Ishikawa (cell line): Measurements from ENCODE around the gene TMEM244.
A peak's percentile ranks its signal among the peaks of the same experiment; 100 is the strongest.

ENCODE experiments used
- CEBPB ChIP-seq: IDR thresholded peaks from 2 replicates; pipeline ENCODE4 v1.6.1; 2012
- CREB1 ChIP-seq: IDR thresholded peaks from 2 replicates; pipeline ENCODE4 v1.6.1; 2012; ENCODE audit warnings: low read depth
- EP300 ChIP-seq: IDR thresholded peaks from 2 replicates; pipeline ENCODE4 v1.6.1; 2012; ENCODE audit warnings: borderline replicate concordance
- FOXM1 ChIP-seq: IDR thresholded peaks from 2 replicates; pipeline ENCODE4 v1.6.1; 2012; ENCODE audit warnings: low read depth, borderline replicate concordance
- NFIC ChIP-seq: IDR thresholded peaks from 2 replicates; pipeline ENCODE4 v1.6.1; 2012
- RAD21 ChIP-seq: IDR thresholded peaks from 2 replicates; pipeline ENCODE4 v1.6.1; 2012; ENCODE audit warnings: low read depth
- TAF1 ChIP-seq: IDR thresholded peaks from 2 replicates; pipeline ENCODE4 v1.6.1; 2012; ENCODE audit warnings: low read depth, mild to moderate bottlenecking
- TCF12 ChIP-seq: IDR thresholded peaks from 2 replicates; pipeline ENCODE4 v1.6.1; 2012; ENCODE audit warnings: low read depth
- TEAD4 ChIP-seq: IDR thresholded peaks from 2 replicates; pipeline ENCODE4 v1.6.1; 2012
- YY1 ChIP-seq: IDR thresholded peaks from 2 replicates; pipeline ENCODE4 v1.6.1; 2012; ENCODE audit warnings: low read depth
- ZBTB7A ChIP-seq: IDR thresholded peaks from 2 replicates; pipeline ENCODE4 v1.6.1; 2012; ENCODE audit warnings: low read depth
- TF ChIP-seq, protein P1 (sequence below): IDR thresholded peaks from 2 replicates; pipeline ENCODE4 v1.6.1; 2012
- TF ChIP-seq, protein P2 (sequence below): IDR thresholded peaks from 2 replicates; pipeline ENCODE4 v1.6.1; 2012
- TF ChIP-seq, protein P3 (sequence below): IDR thresholded peaks from 2 replicates; pipeline ENCODE4 v1.6.1; 2012; ENCODE audit warnings: low read depth, mild to moderate bottlenecking

DNA sequence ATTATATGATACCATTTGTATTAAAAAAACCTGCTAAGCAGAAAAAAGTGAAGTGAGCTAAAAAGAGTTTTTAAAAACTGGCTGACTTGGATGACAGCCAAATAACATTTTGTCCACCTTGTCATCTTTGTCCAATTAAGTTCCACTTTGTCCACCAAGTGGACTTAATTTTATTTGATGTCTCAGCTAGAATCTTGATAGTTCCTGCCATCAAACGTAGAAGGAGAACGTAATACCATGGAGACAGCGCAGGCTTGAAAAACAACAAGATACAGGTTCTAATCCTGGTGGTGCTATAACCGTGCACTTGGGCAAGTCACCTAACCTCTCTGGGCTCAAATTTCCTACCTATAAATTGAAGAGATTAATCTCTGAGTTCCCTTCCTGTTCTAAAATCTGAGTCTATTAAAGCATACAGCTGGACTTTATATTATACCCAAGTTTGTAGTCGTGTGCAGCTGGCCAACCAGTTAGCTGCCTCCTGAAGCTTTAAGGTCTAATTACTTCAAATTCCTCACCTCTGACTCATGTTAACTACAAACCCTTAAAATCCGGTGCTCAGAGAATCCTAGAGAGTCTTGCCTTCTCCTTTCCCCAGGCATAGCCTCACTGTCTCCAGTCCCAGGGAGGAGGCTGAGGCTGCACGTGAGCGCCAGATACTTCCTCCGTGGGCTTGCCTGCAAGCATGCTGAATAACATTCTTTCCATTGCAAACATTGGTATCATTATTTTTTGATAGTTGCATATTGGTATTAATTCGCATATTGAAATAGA, 16.8 kb downstream of the TMEM244 start:
- TF ChIP-seq, protein P1, sequence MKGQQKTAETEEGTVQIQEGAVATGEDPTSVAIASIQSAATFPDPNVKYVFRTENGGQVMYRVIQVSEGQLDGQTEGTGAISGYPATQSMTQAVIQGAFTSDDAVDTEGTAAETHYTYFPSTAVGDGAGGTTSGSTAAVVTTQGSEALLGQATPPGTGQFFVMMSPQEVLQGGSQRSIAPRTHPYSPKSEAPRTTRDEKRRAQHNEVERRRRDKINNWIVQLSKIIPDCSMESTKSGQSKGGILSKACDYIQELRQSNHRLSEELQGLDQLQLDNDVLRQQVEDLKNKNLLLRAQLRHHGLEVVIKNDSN, result no peak
- TF ChIP-seq YY1 (no peak), CEBPB (no peak), NFIC (peak; percentile 37; the same call in 1 of the 2 replicates), EP300 (0 out of 2 replicates have a peak, but pooled peaks have one; percentile 23), TCF12 (peak; percentile 45; the same call in 1 of the 2 replicates), CREB1 (no peak), RAD21 (no peak), TAF1 (no peak), FOXM1 (peak; percentile 32; the same call in 1 of the 2 replicates), TEAD4 (no peak), ZBTB7A (no peak)
- TF ChIP-seq, protein P2, sequence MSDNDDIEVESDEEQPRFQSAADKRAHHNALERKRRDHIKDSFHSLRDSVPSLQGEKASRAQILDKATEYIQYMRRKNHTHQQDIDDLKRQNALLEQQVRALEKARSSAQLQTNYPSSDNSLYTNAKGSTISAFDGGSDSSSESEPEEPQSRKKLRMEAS, result no peak
- TF ChIP-seq, protein P3, sequence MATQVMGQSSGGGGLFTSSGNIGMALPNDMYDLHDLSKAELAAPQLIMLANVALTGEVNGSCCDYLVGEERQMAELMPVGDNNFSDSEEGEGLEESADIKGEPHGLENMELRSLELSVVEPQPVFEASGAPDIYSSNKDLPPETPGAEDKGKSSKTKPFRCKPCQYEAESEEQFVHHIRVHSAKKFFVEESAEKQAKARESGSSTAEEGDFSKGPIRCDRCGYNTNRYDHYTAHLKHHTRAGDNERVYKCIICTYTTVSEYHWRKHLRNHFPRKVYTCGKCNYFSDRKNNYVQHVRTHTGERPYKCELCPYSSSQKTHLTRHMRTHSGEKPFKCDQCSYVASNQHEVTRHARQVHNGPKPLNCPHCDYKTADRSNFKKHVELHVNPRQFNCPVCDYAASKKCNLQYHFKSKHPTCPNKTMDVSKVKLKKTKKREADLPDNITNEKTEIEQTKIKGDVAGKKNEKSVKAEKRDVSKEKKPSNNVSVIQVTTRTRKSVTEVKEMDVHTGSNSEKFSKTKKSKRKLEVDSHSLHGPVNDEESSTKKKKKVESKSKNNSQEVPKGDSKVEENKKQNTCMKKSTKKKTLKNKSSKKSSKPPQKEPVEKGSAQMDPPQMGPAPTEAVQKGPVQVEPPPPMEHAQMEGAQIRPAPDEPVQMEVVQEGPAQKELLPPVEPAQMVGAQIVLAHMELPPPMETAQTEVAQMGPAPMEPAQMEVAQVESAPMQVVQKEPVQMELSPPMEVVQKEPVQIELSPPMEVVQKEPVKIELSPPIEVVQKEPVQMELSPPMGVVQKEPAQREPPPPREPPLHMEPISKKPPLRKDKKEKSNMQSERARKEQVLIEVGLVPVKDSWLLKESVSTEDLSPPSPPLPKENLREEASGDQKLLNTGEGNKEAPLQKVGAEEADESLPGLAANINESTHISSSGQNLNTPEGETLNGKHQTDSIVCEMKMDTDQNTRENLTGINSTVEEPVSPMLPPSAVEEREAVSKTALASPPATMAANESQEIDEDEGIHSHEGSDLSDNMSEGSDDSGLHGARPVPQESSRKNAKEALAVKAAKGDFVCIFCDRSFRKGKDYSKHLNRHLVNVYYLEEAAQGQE, result no peak
